ENCODE data around the gene TPRA1. TPM values are rescaled to one million over a fixed set of nuclear protein-coding genes. Genes with fewer than 3 reads are reported as not detected.

Gene TPRA1
- total RNA-seq (2014; rRNA removed; shearing (Covaris generic)) = 33.9 and 38.1 TPM in 2 replicates

- Histone ChIP-seq H3K36me3 (replicated peaks; ENCODE audit: control insufficient read depth, insufficient read depth, low read length) (no peaks in the 10 kb centered on the region), H3K4me3 (ENCODE audit: insufficient read depth, low read depth, low read length) (peak within 1 kb of the TSS; percentile 84), H3K27me3 (ENCODE audit: control insufficient read depth, insufficient read depth, low read length) (peaks cover 3% of the 10 kb centered on the region; the same call in 1 of the 2 replicates)
- peak; percentile 98 for DNase-seq
Measured at GRCh38 chr3:127590593-127591465, at the start of gene TPRA1. Gene TPRA1 (minus strand): TSS chr3:127590733. CDS start chr3:127580146, 10,587 bp downstream.

DNA sequence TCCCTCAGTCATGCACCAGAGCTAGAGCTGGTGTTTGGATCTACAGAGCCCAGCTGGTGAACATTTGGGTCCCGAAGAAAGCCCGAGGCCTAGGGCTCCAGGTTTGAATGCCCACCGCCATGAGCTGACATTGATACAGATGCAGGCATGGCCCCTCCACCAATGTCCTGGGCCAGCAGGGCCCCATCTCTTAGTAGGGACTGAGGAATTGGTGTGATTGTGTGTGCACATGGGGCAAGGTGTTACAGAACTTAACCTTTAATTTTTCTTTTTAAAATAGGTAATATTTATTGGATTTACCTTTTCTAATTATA is 49.5 kb upstream of the TPRA1 start:
- H3K36me3 ChIP-seq (replicated peaks; ENCODE audit: control insufficient read depth, insufficient read depth, low read length) = no peaks in the 10 kb centered on the region; the same call in 1 of the 2 replicates
- no peak for DNase-seq
- H3K4me3 ChIP-seq (ENCODE audit: insufficient read depth, low read depth, low read length) = no peak overlapping the region
- no peaks in the 10 kb centered on the region for H3K27me3 ChIP-seq (ENCODE audit: control insufficient read depth, insufficient read depth, low read length)

DNA sequence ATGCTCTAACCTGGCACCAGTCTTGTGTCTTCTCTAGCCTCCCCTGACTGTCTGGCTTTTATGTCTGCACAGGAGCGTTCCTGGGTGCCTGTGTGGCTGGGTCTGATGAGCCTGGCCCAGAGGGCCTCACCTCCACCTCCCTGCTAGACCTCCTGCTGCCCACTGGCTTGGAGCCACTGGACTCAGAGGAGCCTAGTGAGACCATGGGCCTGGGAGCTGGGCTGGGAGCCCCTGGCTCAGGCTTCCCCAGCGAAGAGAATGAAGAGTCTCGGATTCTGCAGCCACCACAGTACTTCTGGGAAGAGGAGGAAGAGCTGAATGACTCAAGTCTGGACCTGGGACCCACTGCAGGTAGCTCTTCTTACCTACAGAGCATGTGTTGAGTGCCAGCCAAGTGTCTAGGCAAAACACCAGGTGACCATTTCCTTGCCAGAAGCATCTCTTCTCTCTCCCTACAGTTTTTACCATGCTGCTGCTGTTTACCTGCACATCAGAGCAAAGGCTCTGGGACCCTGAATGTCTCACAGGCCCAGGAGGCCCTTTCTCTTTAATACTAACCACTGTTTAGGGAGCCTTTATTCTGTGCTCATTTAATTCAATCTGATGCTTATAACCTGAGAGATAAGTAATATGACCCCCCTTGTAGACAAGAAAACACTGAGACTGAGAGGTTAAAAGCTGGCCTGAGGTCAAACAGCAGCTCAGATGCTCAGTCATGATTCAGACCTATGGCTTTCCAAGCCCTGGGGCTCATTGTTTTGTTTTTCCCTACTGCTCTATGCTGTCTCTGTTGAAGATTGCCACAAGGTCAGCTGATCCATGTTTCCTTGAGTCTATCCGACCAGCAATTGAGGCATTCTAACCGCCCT is 48.9 kb upstream of the TPRA1 start:
- Histone ChIP-seq H3K27me3 (ENCODE audit: control insufficient read depth, insufficient read depth, low read length) (no peaks in the 10 kb centered on the region), H3K4me3 (ENCODE audit: insufficient read depth, low read depth, low read length) (no peak overlapping the region), H3K36me3 (replicated peaks; ENCODE audit: control insufficient read depth, insufficient read depth, low read length) (no peaks in the 10 kb centered on the region; the same call in 1 of the 2 replicates)
- no peak for DNase-seq

DNA sequence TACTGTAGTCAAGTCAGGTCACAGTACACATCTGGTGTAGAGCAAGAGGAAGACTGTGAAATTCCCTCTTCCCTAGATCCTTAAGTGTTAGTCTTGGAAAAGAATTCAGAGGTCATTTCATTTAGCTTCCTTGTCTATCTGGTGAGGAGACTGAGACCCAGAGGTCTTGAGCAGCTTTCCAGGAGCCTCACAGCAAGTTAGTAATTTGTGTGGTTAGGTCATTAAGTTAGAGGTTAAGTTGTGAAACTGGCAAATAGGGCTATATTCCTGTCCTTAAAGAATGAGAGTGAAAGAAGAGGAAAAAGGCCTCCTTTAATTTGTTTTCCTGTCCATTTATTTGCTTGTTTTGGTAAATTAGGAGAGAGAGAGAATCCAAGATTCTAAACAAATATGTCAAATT is 47.4 kb upstream of the TPRA1 start:
- no peak overlapping the region for H3K4me3 ChIP-seq (ENCODE audit: insufficient read depth, low read depth, low read length)
- no peaks in the 10 kb centered on the region; the same call in 1 of the 2 replicates for H3K36me3 ChIP-seq (replicated peaks; ENCODE audit: control insufficient read depth, insufficient read depth, low read length)
- DNase-seq = no peak
- H3K27me3 ChIP-seq (ENCODE audit: control insufficient read depth, insufficient read depth, low read length) = no peaks in the 10 kb centered on the region

GRCh38 chr3:127637546-127637945 is 47.0 kb upstream of the TPRA1 start:
- Histone ChIP-seq H3K27me3 (ENCODE audit: control insufficient read depth, insufficient read depth, low read length) (no peaks in the 10 kb centered on the region), H3K36me3 (replicated peaks; ENCODE audit: control insufficient read depth, insufficient read depth, low read length) (no peaks in the 10 kb centered on the region; the same call in 1 of the 2 replicates), H3K4me3 (ENCODE audit: insufficient read depth, low read depth, low read length) (no peak overlapping the region)
- no peak for DNase-seq

DNA sequence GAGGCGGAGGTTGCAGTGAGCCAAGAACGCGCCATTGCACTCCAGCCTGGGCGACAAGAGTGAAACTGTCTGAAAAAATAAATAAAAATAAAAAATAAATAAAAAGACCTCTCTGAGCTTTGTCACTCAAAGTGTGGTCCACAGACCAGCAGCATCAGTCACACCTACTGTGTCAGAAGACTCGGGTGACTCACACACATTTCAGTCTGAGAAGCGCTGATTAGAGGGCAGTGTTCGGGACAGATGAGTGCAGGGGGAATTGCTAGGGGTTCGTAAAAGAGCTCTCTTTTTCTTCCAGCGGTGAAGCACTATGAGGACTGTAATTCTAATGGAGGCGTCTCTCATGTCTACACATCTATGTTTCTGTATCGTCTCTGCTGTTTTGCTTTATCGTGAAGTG is 44.1 kb upstream of the TPRA1 start:
- no peaks in the 10 kb centered on the region for H3K36me3 ChIP-seq (replicated peaks; ENCODE audit: control insufficient read depth, insufficient read depth, low read length)
- no peak overlapping the region for H3K4me3 ChIP-seq (ENCODE audit: insufficient read depth, low read depth, low read length)
- peaks cover 6% of the 10 kb centered on the region for H3K27me3 ChIP-seq (ENCODE audit: control insufficient read depth, insufficient read depth, low read length)
- DNase-seq = no peak

DNA sequence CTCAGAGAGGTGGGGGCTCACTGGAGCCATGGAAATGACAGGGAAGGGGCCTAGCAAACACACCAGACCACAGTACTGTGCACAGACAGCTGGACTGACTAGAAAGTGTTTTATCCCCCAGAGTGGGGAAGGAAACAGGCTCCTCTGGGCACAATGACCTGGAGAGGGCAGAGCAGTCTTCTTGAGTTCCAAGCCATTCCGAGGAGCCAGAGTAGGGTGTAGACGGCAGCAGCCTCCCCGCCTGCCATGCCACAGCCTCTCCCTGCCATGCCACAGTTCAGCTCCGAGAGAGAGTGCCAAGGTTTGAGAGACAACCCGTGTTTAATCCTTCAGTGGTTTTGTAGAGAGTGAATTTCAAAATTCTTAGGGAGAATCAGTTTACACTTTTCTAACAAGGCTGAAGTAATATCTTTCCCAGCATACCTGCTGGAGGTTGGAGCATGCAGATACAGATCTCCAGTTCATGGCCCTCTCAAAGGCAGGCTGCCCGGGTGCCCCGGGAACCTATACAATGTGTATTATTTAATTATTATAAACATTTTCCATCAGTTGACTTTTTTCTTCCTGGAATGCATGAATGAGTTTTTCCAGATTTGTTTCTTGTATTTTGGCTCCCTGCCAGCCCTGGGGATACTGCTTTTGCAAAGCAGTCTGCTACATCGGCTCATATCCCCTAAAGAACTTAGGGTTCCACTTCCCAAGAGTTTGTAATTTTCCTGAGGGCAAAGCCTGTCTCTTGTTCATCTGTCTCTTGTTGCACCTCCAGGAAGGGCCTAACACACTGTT is 41.7 kb upstream of the TPRA1 start:
- DNase-seq = no peak
- Histone ChIP-seq H3K36me3 (replicated peaks; ENCODE audit: control insufficient read depth, insufficient read depth, low read length) (no peaks in the 10 kb centered on the region), H3K4me3 (ENCODE audit: insufficient read depth, low read depth, low read length) (no peak overlapping the region), H3K27me3 (ENCODE audit: control insufficient read depth, insufficient read depth, low read length) (peaks cover 23% of the 10 kb centered on the region)

DNA sequence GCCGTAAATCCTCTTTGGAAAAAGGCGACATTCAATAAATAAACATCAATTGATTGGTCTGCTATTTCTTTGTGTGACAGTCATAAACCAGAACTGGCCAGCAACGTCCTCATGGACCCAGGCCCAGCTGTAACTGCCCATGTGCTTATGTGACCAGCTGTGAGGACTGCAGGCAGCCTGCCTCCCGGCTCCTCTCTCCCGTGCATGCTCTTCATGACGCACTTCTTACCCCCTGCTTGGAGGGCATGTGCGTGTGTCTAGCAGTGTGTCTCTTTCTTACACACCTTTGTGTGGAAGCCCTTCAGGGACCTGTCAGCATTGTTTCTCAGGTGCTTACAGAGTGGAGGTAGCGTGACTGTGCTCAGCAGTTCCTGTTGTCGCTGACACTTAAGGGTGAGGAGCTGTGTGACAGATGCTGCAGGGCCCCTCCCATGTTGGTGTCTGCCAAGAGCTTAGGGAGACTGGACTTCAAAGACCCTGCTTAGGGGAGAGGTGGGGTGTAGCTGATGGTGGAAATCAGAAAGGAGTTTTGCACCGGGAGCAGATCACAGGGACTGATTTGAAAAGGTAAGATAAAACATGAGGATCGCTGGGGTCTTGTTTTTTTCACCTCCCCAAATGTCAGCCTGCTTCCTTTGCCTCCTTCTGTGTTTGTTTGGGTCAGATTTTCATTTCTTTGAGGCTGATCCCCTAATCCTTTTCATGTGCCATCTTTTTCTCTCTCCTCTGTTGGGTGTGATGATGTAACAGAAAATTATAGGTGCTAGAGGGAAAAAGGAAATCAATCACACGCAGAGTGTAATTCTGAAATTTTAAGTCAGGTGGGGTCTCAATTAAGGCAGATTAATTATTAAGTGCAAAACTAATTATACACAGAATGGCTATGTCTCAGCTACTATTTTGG is 40.5 kb upstream of the TPRA1 start:
- Histone ChIP-seq H3K27me3 (ENCODE audit: control insufficient read depth, insufficient read depth, low read length) (peaks cover 26% of the 10 kb centered on the region), H3K4me3 (ENCODE audit: insufficient read depth, low read depth, low read length) (no peak overlapping the region), H3K36me3 (replicated peaks; ENCODE audit: control insufficient read depth, insufficient read depth, low read length) (no peaks in the 10 kb centered on the region)
- no peak for DNase-seq

DNA sequence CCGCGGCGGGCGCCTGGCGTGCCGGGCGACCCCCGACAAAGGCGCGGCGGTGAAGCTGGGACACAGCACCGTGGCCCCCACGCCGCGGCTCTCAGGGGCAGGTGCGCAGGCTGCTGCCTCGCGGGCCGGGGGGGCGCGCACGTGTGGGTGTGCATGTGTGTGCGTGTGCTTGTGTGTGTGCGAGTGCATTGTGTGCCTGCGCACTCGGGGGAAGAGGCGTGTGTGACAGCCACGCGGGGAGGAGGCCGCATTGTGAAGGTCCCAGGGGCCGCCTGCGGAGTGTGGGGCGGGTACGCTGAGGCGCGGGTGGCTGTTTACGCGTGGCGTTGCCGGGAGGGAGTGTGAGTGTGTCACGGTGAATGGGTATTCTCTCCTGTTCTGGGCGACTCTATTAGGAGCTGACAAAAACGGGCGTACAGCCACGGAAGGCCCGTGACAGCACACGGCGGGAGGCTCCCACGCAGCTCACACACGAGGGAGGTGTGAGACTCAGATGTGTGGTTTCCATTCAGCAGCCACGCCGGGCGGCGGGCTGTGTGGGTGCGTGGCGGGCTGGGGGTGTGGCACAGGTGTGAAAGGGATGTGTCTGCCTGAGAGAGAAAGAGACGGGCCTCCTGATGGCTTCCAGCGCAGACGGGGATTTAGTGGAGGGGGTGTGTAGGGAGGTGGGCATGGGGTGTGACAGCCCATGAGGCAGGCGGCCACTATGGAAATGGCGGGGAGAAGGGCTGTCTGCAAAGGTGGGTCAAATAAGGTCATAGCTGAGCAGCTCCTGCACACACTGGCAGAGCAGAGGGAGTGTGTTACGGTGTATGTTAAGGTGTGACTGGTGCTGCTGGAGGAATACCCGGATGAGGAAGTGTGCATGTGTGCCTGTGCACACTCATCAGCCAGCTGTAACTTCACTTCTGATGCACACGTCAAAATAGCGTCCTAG is 39.2 kb upstream of the TPRA1 start:
- H3K27me3 ChIP-seq (ENCODE audit: control insufficient read depth, insufficient read depth, low read length) = peaks cover 26% of the 10 kb centered on the region

DNA sequence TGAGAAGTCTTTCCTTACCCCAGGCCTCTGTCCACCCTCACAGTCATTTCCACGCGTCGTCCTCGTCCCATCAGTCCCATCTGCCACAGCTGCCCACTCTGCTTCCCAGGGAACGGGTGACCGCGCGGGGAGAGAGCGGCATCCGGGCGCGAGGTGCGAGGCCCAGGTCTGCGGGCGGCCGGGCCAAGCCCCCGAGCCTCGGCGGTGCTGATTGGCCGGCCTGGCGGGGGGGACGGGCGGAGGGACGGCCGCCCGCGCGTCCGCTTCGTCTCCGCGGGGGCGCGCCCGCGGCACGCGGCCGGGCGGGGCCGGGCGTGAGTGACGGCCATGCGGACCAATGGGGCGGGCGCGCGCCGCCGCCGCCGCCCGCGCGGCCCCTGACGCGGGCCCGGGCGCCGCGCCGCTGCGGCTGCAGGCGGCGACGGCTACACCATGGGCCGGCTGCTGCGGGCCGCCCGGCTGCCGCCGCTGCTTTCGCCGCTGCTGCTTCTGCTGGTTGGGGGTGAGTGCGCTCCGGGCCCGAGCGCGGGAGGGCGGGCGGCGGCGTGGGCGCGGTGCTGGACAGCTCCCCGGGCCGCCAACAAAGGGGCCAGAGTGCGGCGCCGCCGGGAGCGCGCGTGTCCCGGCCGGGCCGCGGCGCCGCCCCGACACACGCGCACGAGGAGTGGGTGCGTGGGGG is 38.4 kb upstream of the TPRA1 start, which contains the start of gene PODXL2:
Gene PODXL2 (plus strand): TSS at position 398 of the 679 bp plus-strand sequence. CDS start 35 bp downstream, at position 433.
- peaks cover 26% of the 10 kb centered on the region for H3K27me3 ChIP-seq (ENCODE audit: control insufficient read depth, insufficient read depth, low read length)
- DNase-seq = peak; percentile 99
- H3K36me3 ChIP-seq (replicated peaks; ENCODE audit: control insufficient read depth, insufficient read depth, low read length) = no peaks in the 10 kb centered on the region
- H3K4me3 ChIP-seq (ENCODE audit: insufficient read depth, low read depth, low read length) = peak within 1 kb of the TSS; percentile 47

More for the DNA sequence above, 39.2 kb upstream of the TPRA1 start:
- Histone ChIP-seq H3K36me3 (replicated peaks; ENCODE audit: control insufficient read depth, insufficient read depth, low read length) (no peaks in the 10 kb centered on the region), H3K4me3 (ENCODE audit: insufficient read depth, low read depth, low read length) (peak overlapping the region; percentile 47)
- peak; percentile 69 for DNase-seq

- no peak for DNase-seq
- H3K27me3 ChIP-seq (ENCODE audit: control insufficient read depth, insufficient read depth, low read length) = peaks cover 26% of the 10 kb centered on the region
- H3K4me3 ChIP-seq (ENCODE audit: insufficient read depth, low read depth, low read length) = no peak overlapping the region
Measured at GRCh38 chr3:127628426-127628787, 37.9 kb upstream of the TPRA1 start.

DNA sequence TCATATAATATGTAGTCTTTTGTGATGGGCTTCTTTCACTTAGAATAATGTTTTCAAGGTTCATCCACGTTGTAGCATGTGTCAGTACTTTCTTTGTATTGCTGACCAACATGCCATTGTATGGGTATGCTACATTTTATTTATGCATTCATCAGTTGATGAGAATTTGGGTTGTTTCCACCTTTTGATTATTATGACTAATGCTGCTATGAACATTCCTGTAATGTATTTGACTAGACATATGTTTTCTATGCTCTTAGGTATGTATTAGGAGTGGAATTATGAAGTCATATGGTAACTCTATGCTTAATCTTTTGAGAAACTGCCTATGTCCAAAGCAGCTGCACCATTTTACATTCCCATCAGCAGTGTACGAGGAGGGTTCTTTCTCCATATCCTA is 35.3 kb upstream of the TPRA1 start:
- Histone ChIP-seq H3K36me3 (replicated peaks; ENCODE audit: control insufficient read depth, insufficient read depth, low read length) (peaks cover 10% of the 10 kb centered on the region), H3K4me3 (ENCODE audit: insufficient read depth, low read depth, low read length) (no peak overlapping the region), H3K27me3 (ENCODE audit: control insufficient read depth, insufficient read depth, low read length) (peaks cover 26% of the 10 kb centered on the region)
- DNase-seq = no peak

More at GRCh38 chr3:127628426-127628787, 37.9 kb upstream of the TPRA1 start:
- no peaks in the 10 kb centered on the region for H3K36me3 ChIP-seq (replicated peaks; ENCODE audit: control insufficient read depth, insufficient read depth, low read length)

All from H7 (cell line).